Measurements from ENCODE around the gene TRIM42.

The TRIM42 gene

GRCh38 chr3:140710711-140711389, 33.0 kb downstream of the TRIM42 start:
- DNase-seq = no peak

GRCh38 chr3:140711390-140712035, 33.6 kb downstream of the TRIM42 start:
- no peak for DNase-seq

- DNase-seq = no peak
Measured at GRCh38 chr3:140712301-140712700, 34.4 kb downstream of the TRIM42 start.

- no peak for DNase-seq
Measured at GRCh38 chr3:140715035-140715434, 37.2 kb downstream of the TRIM42 start.

- no peak for DNase-seq
Measured at GRCh38 chr3:140717921-140718320, 40.1 kb downstream of the TRIM42 start.

GRCh38 chr3:140719841-140720614, 42.2 kb downstream of the TRIM42 start:
- no peak for DNase-seq

- no peak for DNase-seq
Measured at GRCh38 chr3:140723576-140723975, 45.7 kb downstream of the TRIM42 start.

GRCh38 chr3:140724856-140725812, 47.3 kb downstream of the TRIM42 start:
- no peak for DNase-seq

- DNase-seq = no peak
Measured at GRCh38 chr3:140726066-140726465, 48.2 kb downstream of the TRIM42 start.

- no peak for DNase-seq
Measured at GRCh38 chr3:140727886-140728285, 50.0 kb downstream of the TRIM42 start.

- no peak for DNase-seq
Measured at GRCh38 chr3:140731440-140732119, 53.7 kb downstream of the TRIM42 start.

GRCh38 chr3:140733623-140734022, 55.8 kb downstream of the TRIM42 start:
- DNase-seq = no peak

GRCh38 chr3:140736863-140737460, 59.1 kb downstream of the TRIM42 start:
- peak; percentile 50 for DNase-seq

GRCh38 chr3:140742116-140742515, 64.3 kb downstream of the TRIM42 start:
- no peak for DNase-seq

- no peak for DNase-seq
Measured at GRCh38 chr3:140748171-140748570, 70.3 kb downstream of the TRIM42 start.

GRCh38 chr3:140748903-140749302, 71.0 kb downstream of the TRIM42 start:
- DNase-seq = no peak
